CD14-positive monocyte (primary cell): ENCODE measurements around the gene KRTAP5-5. TPM values are rescaled to one million over a fixed set of nuclear protein-coding genes. Genes with fewer than 3 reads are reported as not detected.

Experiments used
- DNase-seq, 3 donors: peaks; one replicate each; pipeline ENCODE4 v3.0.0-alpha.2; 2011 to 2022
- H2AFZ ChIP-seq: 2 replicates; pipeline ENCODE4 v1.6.0; 2012; ENCODE audit warnings: mild to moderate bottlenecking, low read depth, low read length, inconsistent platforms; ENCODE audit not compliant: insufficient read depth, poor library complexity, severe bottlenecking
- H3K27ac ChIP-seq, 2 donors: 1 replicate in 1 of 2; 2 replicates in 1 of 2; pipeline ENCODE4 v1.5.1; 2012 to 2013; ENCODE audit warnings: low read length in 2 of 2, control low read depth in 1 of 2, inconsistent platforms in 1 of 2, low read depth in 1 of 2, mild to moderate bottlenecking in 1 of 2
- H3K27me3 ChIP-seq, 2 donors: one replicate each; pipeline versions ENCODE4 v1.6.0 to v1.6.1; 2011 to 2013; ENCODE audit warnings: low read length in 2 of 2; ENCODE audit not compliant: control insufficient read depth in 2 of 2, insufficient read depth in 2 of 2
- H3K36me3 ChIP-seq, 2 donors: replicated peaks in 1 of 2; 1 replicate in 1 of 2; 2 replicates in 1 of 2; pipeline versions ENCODE4 v1.5.1 to v1.6.1; 2012 to 2013; ENCODE audit warnings: low read length in 2 of 2, control low read depth in 1 of 2, inconsistent platforms in 1 of 2, mild to moderate bottlenecking in 1 of 2; ENCODE audit not compliant: insufficient read depth in 2 of 2, control insufficient read depth in 1 of 2
- H3K4me1 ChIP-seq, 2 donors: 1 replicate in 1 of 2; 2 replicates in 1 of 2; pipeline versions ENCODE4 v1.5.1 to v1.6.1; 2012 to 2013; ENCODE audit warnings: low read length in 2 of 2, control low read depth in 1 of 2, inconsistent platforms in 1 of 2, mild to moderate bottlenecking in 1 of 2, moderate library complexity in 1 of 2; ENCODE audit not compliant: insufficient read depth in 2 of 2, control insufficient read depth in 1 of 2
- H3K4me2 ChIP-seq: replicated peaks from 2 replicates; pipeline ENCODE3; 2012; ENCODE audit warnings: low read length, moderate library complexity, mild to moderate bottlenecking; ENCODE audit not compliant: poor library complexity, severe bottlenecking; ENCODE audit errors: extremely low read depth
- H3K4me3 ChIP-seq, 3 experiments: fragments of 200-600 bp in 1 of 3; sonication (generic) in 1 of 3; replicated peaks in 1 of 3; 1 replicate in 2 of 3; 2 replicates in 1 of 3; pipeline ENCODE4 v1.5.1; 2011 to 2013; ENCODE audit warnings: low read length in 3 of 3, mild to moderate bottlenecking in 3 of 3, control low read depth in 2 of 3, low read depth in 2 of 3, inconsistent platforms in 1 of 3, moderate library complexity in 1 of 3
- H3K79me2 ChIP-seq: 2 replicates; pipeline ENCODE4 v1.6.0; 2012; ENCODE audit warnings: mild to moderate bottlenecking, control low read depth, inconsistent platforms, low read length, moderate library complexity; ENCODE audit not compliant: insufficient read depth
- H3K9ac ChIP-seq: 2 replicates; pipeline ENCODE4 v1.6.0; 2017; ENCODE audit warnings: low read length, mild to moderate bottlenecking; ENCODE audit not compliant: insufficient read depth, poor library complexity, severe bottlenecking
- H3K9me3 ChIP-seq, 2 donors: replicated peaks in 1 of 2; 1 replicate in 1 of 2; 2 replicates in 1 of 2; pipeline versions ENCODE4 v1.5.1 to v1.6.1; 2012 to 2013; ENCODE audit warnings: low read length in 2 of 2, control low read depth in 1 of 2; ENCODE audit not compliant: control insufficient read depth in 1 of 2, insufficient read depth in 1 of 2
- H4K20me1 ChIP-seq: 2 replicates; pipeline ENCODE4 v1.6.0; 2012; ENCODE audit warnings: mild to moderate bottlenecking, low read length, control low read depth, moderate library complexity; ENCODE audit not compliant: insufficient read depth
- H3K27ac Mint-ChIP-seq, 7 donors: one replicate each; pipeline ENCODE4 v1.8.0; 2020; ENCODE audit warnings: mild to moderate bottlenecking in 7 of 7, mixed read lengths in 7 of 7, moderate library complexity in 6 of 7, inconsistent platforms in 2 of 7
- H3K27me3 Mint-ChIP-seq, 3 donors: one replicate each; pipeline ENCODE4 v1.8.0; 2021 to 2022; ENCODE audit warnings: low read depth in 3 of 3, mild to moderate bottlenecking in 3 of 3, mixed read lengths in 3 of 3, moderate library complexity in 3 of 3, inconsistent platforms in 1 of 3
- H3K36me3 Mint-ChIP-seq, 2 donors: one replicate each; pipeline ENCODE4 v1.8.0; 2020; ENCODE audit warnings: mixed read lengths in 2 of 2, inconsistent platforms in 1 of 2, mild to moderate bottlenecking in 1 of 2
- H3K4me1 Mint-ChIP-seq: one replicate; pipeline ENCODE4 v1.8.0; 2020; ENCODE audit warnings: mild to moderate bottlenecking, mixed read lengths
- H3K4me3 Mint-ChIP-seq, 2 donors: one replicate each; pipeline ENCODE4 v1.8.0; 2020; ENCODE audit warnings: mild to moderate bottlenecking in 2 of 2, mixed read lengths in 2 of 2, moderate library complexity in 1 of 2
- H3K9me3 Mint-ChIP-seq, 7 donors: one replicate each; pipeline ENCODE4 v1.8.0; 2020 to 2022; ENCODE audit warnings: mixed read lengths in 7 of 7, mild to moderate bottlenecking in 6 of 7, moderate library complexity in 6 of 7, inconsistent platforms in 2 of 7
- WGBS: methylation state at CpG from one replicate; pipeline ENCODE4 v1.1.5; 2013; ENCODE audit warnings: missing lambda C conversion rate; ENCODE audit not compliant: insufficient coverage; 5-methylcytosine and 5-hydroxymethylcytosine counted together
- intact Hi-C, 2 donors: fragments of 100-400 bp; cut with micrococcal nuclease; formaldehyde crosslinking; loops; one replicate each; pipeline versions ENCODE4 v1.15.0 to v1.15.1; 2023
- polyA plus RNA-seq, 3 donors: library from polyadenylated mRNA; depleted of rRNA in 1 of 3; unstranded in 2 of 3; stranded (reverse) in 1 of 3; fragments of 300-500 nt in 2 of 3; fragments of >200 nt in 1 of 3; fragmentation: Illumina TruSeq in 2 of 3; gene quantifications; 1 replicate in 2 of 3; 2 replicates in 1 of 3; pipeline ENCODE4 v1.2.3, GENCODE V29; 2012 to 2021
- TF ChIP-seq, protein P1 (sequence below): fragments of 200-600 bp; IDR thresholded peaks from one replicate; pipeline ENCODE4 v1.8.0; 2022; ENCODE audit warnings: antibody characterized with exemption, mild to moderate bottlenecking

Gene KRTAP5-5
- polyA plus RNA-seq, 3 donors, result not detected

DNA sequence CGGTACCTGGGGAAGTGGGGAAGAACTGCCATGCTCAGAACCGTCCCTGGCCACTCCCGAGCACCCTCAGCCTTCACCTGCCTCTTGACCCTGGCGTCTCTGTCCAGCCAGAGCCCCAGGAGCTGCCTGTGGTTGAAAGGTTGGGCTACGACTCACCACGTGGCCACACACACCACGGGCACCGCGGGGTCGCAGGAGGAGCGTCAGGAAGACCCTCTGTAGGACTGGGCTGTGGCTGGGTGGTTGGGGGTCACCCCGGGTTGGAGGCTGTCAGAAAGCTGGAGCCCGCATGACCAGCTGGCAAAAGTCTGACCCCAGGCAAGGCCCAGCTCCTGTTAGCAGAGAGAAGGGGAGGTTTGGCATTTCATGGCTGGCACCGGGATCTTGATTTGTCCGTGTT lies 11.5 kb downstream of the KRTAP5-5 start:
- no peak overlapping the region for H3K27ac ChIP-seq
- H3K36me3 ChIP-seq, result no peaks in the 10 kb centered on the region
- Mint-ChIP-seq H3K4me1 (no peaks in the 10 kb centered on the region), H3K27me3 (peaks cover 13 to 33% (median 17%) of the 10 kb centered on the region in 3 donors), H3K36me3 (no peaks in the 10 kb centered on the region), H3K27ac (no peak overlapping the region), H3K4me3 (no peak overlapping the region), H3K9me3 (no peaks in the 10 kb centered on the region)
- H3K27me3 ChIP-seq, result no peaks in the 10 kb centered on the region
- TF ChIP-seq, protein P1, sequence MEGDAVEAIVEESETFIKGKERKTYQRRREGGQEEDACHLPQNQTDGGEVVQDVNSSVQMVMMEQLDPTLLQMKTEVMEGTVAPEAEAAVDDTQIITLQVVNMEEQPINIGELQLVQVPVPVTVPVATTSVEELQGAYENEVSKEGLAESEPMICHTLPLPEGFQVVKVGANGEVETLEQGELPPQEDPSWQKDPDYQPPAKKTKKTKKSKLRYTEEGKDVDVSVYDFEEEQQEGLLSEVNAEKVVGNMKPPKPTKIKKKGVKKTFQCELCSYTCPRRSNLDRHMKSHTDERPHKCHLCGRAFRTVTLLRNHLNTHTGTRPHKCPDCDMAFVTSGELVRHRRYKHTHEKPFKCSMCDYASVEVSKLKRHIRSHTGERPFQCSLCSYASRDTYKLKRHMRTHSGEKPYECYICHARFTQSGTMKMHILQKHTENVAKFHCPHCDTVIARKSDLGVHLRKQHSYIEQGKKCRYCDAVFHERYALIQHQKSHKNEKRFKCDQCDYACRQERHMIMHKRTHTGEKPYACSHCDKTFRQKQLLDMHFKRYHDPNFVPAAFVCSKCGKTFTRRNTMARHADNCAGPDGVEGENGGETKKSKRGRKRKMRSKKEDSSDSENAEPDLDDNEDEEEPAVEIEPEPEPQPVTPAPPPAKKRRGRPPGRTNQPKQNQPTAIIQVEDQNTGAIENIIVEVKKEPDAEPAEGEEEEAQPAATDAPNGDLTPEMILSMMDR, result no peak
- H3K9ac ChIP-seq, result no peak overlapping the region
- DNase-seq, result no peak
- no peaks in the 10 kb centered on the region for H3K79me2 ChIP-seq
- WGBS, result 76% methylated on average over 13 of the region's 15 CpGs
- no peak overlapping the region for H3K4me2 ChIP-seq
- no peak overlapping the region for H2AFZ ChIP-seq
- no peak overlapping the region for H3K4me3 ChIP-seq
- no peaks in the 10 kb centered on the region for H3K4me1 ChIP-seq
- intact Hi-C loops, result no loop called here
- H3K9me3 ChIP-seq, result no peaks in the 10 kb centered on the region
- H4K20me1 ChIP-seq, result no peaks in the 10 kb centered on the region

- Histone ChIP-seq H2AFZ (no peak overlapping the region), H3K27ac (no peak overlapping the region), H3K4me3 (no peak overlapping the region), H3K79me2 (no peaks in the 10 kb centered on the region), H3K4me1 (no peaks in the 10 kb centered on the region), H3K4me2 (no peak overlapping the region), H3K27me3 (no peaks in the 10 kb centered on the region), H4K20me1 (no peaks in the 10 kb centered on the region), H3K9me3 (no peaks in the 10 kb centered on the region), H3K9ac (no peak overlapping the region), H3K36me3 (no peaks in the 10 kb centered on the region)
- Mint-ChIP-seq H3K27me3 (peaks cover 15 to 32% (median 17%) of the 10 kb centered on the region in 3 donors), H3K4me3 (no peak overlapping the region), H3K27ac (no peak overlapping the region), H3K4me1 (no peaks in the 10 kb centered on the region), H3K9me3 (no peaks in the 10 kb centered on the region), H3K36me3 (no peaks in the 10 kb centered on the region)
- no peak for DNase-seq
- intact Hi-C loops, result no loop called here
- TF ChIP-seq, protein P1, result no peak
- WGBS, result 87% methylated on average over 24 of the region's 29 CpGs
These were observed 12.9 kb downstream of the KRTAP5-5 start for GRCh38 chr11:1642288-1643145.
